Fibroblast of skin of left biceps (primary cell): ENCODE data around the gene ATP1B1.
"Not testable (repeated sequence)": the region's sequence is repeated elsewhere in the genome, so short reads cannot be mapped to it uniquely, and the experiment has no call there.

Experiments used
- DNase-seq, 2 experiments: peaks; one replicate each; pipeline ENCODE4 v3.0.0-alpha.2; 2013; ENCODE audit warnings: low read depth in 2 of 2

The ATP1B1 gene

DNA sequence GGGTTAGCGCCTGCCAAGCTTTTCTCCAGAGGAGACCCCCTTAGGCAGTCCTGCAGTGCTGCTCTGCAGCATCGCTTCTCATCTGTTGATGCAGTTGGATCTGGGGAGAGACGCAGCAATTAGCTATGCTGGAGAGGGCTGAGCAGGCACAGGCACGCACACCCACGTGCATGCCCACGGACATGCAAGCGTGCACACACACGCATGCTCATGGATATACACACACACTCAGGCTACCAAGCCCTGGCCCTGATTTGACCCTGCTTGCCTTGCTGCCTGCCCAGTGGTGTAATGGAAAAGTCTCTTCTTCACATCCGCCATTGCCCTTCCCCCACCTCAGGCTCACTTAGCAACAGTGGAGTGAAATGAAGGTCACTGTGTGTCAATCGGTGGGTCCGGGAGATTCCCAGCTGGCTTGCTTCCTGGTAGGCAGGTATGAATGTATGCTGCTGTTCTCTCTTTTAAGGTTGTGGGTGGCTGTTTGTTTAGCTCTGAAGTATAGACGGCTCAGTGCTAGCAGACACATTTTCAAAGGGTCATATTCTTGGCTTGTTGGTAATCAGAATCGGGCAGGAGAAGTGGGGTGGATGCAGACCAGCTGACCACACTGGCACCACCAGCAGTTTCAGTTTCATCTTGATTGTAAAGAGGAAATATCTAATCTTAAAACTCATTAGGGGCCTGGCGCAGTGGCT, 9.5 kb downstream of the ATP1B1 start:
- no peak for DNase-seq

- DNase-seq = no peak
Observed at GRCh38 chr1:169117014-169117413, 10.5 kb downstream of the ATP1B1 start.

- DNase-seq = no peak
Observed at GRCh38 chr1:169117599-169117998, 11.1 kb downstream of the ATP1B1 start.

- no peak for DNase-seq
Observed at GRCh38 chr1:169118227-169118626, 11.7 kb downstream of the ATP1B1 start.

GRCh38 chr1:169119405-169119804, 12.9 kb downstream of the ATP1B1 start:
- DNase-seq = no peak

- DNase-seq = no peak
Observed at GRCh38 chr1:169120066-169120465, 13.6 kb downstream of the ATP1B1 start.

DNA sequence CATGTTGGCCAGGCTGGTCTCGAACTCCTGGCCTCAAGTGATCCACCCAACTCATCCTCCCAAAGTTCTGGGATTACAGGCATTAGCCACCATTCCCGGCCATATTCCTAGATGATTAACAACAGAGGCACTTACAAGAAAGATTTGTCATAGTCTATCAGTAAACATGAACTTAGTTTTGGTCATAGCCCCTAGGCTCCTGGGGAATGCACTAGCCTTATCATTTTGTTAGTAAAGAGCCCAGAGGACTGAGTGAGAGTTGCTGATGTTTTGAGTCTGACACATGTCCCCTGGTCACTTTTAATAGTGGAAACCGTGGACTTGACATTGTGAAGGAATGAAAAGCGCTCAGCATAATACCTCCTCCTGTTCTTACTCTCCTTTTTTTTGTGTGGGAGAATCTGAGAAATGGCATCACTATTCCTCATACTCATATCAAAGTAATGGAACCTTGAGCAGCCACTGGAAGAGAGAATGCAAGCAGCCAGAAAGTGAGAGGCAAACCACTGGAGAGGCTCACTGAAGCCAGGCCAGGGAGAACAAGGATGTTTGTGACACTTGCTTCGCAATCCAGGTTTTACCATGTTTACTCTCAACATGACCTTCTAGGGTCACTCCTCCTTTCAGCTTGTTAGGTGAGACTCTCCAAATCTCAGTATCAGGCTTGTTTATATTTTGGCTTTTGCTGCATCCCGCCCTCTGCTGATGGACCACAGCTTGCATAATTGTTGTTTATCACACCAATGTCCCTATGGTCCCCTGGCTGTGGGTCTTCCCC, 14.8 kb downstream of the ATP1B1 start:
- DNase-seq = no peak

DNA sequence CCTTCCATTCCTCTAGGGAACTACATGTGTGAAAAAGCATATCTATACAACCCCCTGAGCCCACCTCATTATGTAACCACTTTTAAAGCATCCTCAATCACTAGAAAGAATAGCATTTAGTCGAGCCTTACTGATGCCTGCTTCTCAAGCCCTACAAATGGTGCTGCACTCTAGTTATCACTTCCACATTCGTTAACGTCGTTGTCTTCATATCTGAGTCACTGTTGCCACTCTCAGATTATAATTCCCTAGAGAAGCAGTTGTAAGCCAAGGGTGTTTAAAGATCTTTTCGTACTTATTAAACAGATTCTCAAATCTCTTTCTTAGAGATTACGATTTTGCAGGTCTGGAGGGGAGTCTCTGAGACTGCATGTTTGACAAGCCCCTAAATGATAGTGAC, 16.5 kb downstream of the ATP1B1 start:
- no peak for DNase-seq

DNA sequence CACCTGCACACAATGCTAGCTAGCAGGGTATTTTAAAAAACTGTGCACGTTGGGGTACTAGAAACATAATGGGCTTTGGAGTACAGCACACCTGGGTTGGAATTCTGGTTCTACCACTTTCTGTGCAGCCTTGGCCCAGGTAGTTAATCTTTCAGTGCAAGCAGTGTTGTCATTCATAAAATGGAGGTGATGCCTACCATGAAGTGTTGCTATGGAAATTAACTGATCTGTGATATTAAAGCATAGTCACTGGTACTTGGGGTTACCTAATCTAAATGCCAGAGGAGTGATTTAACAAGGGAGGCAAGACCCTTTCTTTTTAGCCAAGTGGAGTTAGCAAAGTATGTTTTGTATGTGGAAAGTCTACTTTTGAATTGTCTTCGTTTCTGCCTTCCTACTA, 18.0 kb downstream of the ATP1B1 start:
- no peak for DNase-seq

GRCh38 chr1:169125597-169125996, 19.1 kb downstream of the ATP1B1 start:
- not testable (repeated sequence) for DNase-seq

GRCh38 chr1:169126335-169126734, 19.8 kb downstream of the ATP1B1 start:
- no peak for DNase-seq

- DNase-seq = no peak
Observed at GRCh38 chr1:169127305-169127704, 20.8 kb downstream of the ATP1B1 start.

GRCh38 chr1:169128562-169128961, 22.1 kb downstream of the ATP1B1 start:
- no peak for DNase-seq

DNA sequence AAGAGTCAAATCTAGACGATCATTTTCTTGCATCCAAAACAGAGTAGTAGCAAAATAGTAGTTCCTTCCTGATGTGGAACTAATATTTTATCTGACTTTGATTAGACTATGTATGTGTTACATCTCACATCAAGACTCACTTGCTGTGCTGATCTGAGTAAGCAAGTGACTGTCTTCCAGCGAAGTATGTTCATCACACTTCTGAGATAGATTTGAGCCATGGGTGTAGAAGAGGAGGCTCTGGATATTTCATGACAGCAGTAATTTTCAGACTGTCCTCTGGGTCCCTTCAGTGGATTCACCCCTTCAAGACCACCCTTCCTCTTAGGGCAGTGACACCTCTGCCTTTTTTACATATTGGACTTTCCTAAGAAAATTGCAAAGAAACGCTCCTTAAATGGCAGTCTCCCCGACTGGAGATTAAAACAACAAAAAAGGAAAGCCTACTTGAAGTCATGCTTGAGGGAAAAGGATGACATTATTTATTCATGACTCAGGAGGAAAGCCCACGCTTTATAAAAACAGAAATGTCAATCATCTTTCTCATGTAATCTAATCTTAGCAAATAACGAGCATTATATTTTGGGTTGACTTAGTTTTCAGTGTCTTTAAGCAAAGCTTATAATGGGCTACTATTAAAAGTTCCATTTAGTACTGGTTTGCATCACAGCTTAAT, 22.8 kb downstream of the ATP1B1 start:
- DNase-seq = no peak

DNA sequence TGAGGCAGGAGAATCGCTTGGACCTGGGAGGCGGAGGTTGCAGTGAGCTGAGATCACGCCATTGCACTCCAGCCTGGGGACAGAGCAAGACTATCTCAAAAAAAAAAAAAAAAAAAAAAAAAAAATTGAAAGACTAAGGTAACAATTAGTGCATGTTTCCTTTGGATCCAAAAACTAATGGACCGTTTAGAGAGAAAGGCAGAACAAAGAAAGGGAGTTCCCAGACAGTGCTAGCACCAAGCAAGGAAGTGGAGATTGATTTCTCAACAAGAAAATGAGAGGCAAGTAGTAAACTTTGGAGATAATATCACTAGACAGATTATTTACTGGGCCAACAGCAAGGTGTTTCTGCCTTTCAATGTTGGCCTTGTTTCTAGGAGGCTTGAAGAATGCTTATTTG, 24.2 kb downstream of the ATP1B1 start:
- DNase-seq = no peak

GRCh38 chr1:169132512-169133227, 26.2 kb downstream of the ATP1B1 start:
- no peak for DNase-seq

- DNase-seq = no peak
Observed at GRCh38 chr1:169133228-169133576, 26.7 kb downstream of the ATP1B1 start.

GRCh38 chr1:169133801-169134502, 27.5 kb downstream of the ATP1B1 start:
- DNase-seq = no peak

DNA sequence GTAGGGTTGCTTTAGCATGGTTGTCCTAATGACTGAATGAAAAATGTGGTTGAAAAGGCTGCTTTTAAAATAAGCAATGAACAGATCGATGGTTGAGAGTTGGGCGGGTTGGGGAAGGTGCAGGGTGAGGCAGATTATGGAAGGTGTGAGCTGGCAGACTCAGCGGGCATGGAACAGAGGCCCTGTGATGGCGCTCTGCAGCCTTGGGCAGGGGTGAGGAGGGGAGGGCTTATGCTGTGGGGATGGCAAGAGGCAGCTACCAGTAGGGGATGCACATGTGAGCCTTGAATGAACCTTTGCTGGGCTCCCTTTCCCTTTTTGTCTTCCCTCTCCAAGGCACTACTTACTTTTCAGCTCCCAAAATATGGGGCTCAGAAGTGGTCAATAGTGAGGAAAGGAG, 30.9 kb downstream of the ATP1B1 start:
- no peak for DNase-seq

- DNase-seq = no peak
Observed at GRCh38 chr1:169138866-169139670, 32.6 kb downstream of the ATP1B1 start.

DNA sequence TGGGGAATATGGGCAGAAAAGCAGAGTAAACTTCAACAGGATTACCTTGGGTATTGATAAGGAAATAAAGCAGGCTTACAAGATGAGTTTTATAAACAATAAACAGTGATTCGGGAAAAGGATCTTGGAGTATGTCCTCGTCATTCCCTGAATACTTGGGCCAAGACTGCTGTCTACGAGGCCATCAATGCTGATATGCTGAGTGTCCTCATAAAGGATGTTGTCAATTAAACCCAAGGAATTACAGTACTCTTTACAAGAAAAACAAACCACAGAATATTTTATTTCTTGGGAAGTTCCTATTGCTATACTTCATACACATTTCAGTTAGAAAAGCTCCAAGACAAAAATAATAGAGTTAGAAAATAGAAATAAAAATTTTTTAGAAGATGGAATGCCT, 34.9 kb downstream of the ATP1B1 start:
- no peak for DNase-seq
